ENCODE data around the gene FANCC.
"Not testable (repeated sequence)": the region's sequence is repeated elsewhere in the genome, so short reads cannot be mapped to it uniquely, and the experiment has no call there.

The FANCC gene

DNA sequence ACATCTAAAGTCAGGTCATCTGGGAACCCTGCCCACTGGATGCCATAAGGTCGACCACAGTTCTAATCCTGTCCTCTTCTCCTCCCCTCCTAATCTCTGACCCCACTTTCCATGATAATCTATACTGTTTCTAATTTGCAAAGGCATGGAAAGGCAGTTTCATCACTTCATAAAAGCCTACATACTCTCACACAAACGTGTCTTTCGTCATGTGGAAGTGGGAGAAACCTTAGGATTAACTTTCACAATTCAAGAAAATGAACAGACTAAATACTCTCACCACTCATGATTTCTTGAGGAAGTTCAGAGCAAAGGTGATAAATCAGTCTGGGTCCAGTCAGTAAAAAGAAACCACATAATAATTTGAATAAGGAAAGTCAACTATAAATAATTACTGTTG is 5.5 kb downstream of the FANCC start:
- H3K27ac ChIP-seq, result no peak overlapping the region
- no peak for TF ChIP-seq ZFX (IDR thresholded peaks at IDR 0.05)
- TF ChIP-seq, protein P1, sequence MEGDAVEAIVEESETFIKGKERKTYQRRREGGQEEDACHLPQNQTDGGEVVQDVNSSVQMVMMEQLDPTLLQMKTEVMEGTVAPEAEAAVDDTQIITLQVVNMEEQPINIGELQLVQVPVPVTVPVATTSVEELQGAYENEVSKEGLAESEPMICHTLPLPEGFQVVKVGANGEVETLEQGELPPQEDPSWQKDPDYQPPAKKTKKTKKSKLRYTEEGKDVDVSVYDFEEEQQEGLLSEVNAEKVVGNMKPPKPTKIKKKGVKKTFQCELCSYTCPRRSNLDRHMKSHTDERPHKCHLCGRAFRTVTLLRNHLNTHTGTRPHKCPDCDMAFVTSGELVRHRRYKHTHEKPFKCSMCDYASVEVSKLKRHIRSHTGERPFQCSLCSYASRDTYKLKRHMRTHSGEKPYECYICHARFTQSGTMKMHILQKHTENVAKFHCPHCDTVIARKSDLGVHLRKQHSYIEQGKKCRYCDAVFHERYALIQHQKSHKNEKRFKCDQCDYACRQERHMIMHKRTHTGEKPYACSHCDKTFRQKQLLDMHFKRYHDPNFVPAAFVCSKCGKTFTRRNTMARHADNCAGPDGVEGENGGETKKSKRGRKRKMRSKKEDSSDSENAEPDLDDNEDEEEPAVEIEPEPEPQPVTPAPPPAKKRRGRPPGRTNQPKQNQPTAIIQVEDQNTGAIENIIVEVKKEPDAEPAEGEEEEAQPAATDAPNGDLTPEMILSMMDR (conservative IDR thresholded peaks at IDR 0.05), result no peak

DNA sequence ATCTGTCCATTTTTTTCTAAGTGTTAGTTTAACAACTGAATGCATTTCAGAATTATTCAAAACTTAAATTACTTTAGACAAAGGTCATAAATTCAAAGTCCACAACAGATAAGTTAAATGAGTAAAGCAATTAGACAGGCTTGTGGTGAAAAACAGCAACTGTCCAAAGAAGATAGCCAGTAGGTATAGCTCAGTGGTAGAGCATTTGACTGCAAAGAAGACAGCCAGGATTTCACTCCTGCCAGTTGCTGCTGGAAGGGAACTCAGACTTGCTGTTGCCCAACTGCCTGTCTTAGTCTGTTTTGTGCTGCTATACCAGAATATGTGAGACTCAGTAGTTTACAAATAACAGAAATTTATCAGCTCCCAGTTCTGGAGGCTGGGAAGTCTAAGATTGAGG is 10.0 kb downstream of the FANCC start:
- no peak overlapping the region for H3K27ac ChIP-seq
- TF ChIP-seq ZFX (IDR thresholded peaks at IDR 0.05), result no peak
- TF ChIP-seq, protein P1 (conservative IDR thresholded peaks at IDR 0.05), result no peak

DNA sequence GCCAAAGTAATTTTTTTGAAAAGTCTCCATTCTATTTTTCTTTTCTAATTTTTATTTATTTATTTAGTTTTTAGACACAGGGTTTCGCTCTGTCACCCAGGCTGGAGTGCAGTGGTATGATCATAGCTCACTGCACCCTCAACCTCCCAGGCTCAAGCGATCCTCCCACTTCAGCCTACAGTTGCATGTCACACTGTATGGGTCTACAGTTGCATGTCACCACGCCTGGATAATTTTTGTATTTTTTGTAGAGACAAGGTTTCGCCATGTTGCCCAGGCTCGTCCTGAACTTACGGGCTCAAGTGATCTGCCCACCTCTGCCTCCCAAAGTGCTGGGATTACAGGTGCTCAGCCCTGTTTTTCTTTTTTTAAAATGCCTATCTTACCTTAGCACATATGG is 10.7 kb downstream of the FANCC start:
- TF ChIP-seq, protein P1 (conservative IDR thresholded peaks at IDR 0.05), result no peak
- no peak for TF ChIP-seq ZFX (IDR thresholded peaks at IDR 0.05)
- H3K27ac ChIP-seq, result peak overlapping the region; percentile 49

DNA sequence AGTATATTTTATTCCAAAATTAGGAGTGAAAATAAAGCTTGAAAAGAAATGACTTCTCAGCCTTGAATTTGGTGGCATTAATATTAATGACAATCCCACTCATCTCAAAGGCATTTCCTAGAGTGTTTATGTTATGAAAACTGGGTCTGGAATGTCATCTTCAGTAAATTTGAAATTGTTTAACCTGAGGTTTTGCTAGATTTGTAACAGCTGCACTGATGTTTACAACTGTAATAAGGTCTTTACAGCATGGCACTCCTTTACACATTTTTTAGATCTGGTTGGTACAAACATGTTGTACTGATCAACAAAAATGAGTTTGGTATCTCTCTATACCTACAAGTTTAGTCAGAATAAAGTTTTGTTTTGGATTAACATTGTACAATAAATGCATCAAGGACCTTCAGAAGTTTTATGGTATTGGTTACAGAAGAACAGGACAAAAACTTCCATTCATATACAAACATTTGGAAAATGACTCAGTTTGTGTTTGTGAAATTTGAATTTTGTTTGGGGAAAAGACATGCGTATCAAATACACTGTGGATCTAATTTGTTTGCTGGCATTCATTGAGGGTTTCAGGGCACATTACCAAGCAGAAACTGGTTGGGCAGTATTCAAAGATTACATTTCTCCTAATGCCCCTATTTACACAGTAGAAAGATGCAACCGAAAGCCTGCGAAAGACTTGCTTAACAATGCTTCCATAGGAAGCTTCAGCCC is 11.6 kb downstream of the FANCC start:
- TF ChIP-seq, protein P1 (conservative IDR thresholded peaks at IDR 0.05), result no peak
- no peak for TF ChIP-seq ZFX (IDR thresholded peaks at IDR 0.05)
- H3K27ac ChIP-seq, result no peak overlapping the region; the same call in 1 of the 2 replicates

DNA sequence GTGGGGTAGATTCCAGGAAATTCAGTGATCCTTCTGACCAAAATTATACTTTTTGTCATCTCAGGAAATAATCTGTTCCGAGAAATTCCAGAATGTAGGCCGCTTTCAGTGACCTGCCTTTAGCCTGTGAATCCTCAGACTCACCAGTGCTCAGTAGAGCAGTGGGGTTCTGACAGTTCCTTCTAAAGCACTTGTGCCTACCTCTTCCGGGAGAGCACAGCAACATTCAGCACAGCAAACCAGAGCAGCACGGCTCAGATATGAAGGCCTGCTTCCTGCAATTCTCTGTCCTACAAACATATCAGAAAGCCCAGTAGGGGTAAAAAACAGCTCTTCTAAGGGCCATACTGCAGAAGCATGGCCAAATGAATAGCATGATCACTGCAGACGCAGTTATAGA is 15.0 kb downstream of the FANCC start:
- no peak overlapping the region for H3K27ac ChIP-seq
- TF ChIP-seq ZFX (IDR thresholded peaks at IDR 0.05), result no peak
- TF ChIP-seq, protein P1 (conservative IDR thresholded peaks at IDR 0.05), result no peak

GRCh38 chr9:95297760-95298159 is 19.7 kb downstream of the FANCC start:
- TF ChIP-seq ZFX (IDR thresholded peaks at IDR 0.05), result no peak

GRCh38 chr9:95297316-95297715 is 20.2 kb downstream of the FANCC start:
- TF ChIP-seq ZFX (IDR thresholded peaks at IDR 0.05), result no peak
- TF ChIP-seq, protein P1 (conservative IDR thresholded peaks at IDR 0.05), result no peak
- no peak overlapping the region for H3K27ac ChIP-seq

More at GRCh38 chr9:95297760-95298159, 19.7 kb downstream of the FANCC start:
- H3K27ac ChIP-seq, result no peak overlapping the region

- no peak for TF ChIP-seq ZFX (IDR thresholded peaks at IDR 0.05)
- TF ChIP-seq, protein P1 (conservative IDR thresholded peaks at IDR 0.05), result no peak
- H3K27ac ChIP-seq, result no peak overlapping the region
These were observed 20.7 kb downstream of the FANCC start for GRCh38 chr9:95296761-95297160.

DNA sequence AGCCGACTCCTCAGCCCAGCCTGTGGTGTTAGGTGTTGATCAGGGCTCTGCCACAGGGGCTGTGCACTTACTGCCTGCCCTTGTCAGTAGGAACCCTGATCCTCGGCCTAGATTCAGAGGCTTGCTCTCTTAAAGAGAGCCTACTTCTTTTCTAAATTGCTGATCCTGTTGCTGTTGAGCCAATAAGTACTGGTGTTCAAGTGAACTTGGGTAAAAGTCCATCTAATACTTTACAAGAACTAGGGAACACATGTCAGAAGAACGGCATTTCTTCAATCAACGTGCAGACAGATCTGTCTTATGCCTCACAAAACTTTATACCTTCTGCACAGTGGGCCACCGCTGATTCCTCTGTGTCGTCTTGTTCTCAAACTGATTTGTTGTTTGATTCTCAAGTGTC is 24.2 kb downstream of the FANCC start:
- H3K27ac ChIP-seq, result not testable (repeated sequence)

All from C4-2B (cell line).